ENCODE data around the gene RASL10B. TPM values are rescaled to one million over a fixed set of nuclear protein-coding genes. Genes with fewer than 3 reads are reported as not detected.

The RASL10B gene
- total and polyA plus RNA-seq, 9 donors: 2.3 to 14.8 (median 6.6) TPM

DNA sequence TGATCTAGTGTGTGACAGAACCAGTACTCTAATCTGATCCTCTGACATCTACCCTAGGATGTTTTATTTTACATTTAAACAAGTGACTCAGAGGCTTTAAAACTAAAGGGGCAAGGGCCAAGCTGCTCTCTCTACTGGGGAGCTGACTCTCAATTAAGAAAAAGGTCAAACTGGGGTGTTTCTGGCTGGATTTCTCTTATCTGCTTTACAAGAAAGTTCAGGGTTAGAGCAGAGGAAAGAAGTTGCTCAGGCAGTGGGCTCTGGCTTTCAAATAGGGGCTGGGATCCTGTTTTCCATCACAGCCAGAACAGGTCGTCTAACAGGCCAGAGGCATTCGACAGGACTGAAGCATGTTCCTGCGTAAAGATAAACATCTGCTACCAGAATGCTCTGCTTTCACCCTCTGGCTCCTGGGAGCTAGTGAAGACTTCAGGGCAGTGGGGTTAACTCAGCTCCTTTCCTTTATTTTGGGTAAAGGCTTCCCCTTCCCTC lies 55.5 kb downstream of the RASL10B start:
- no peak for DNase-seq
- Histone ChIP-seq H3K27ac (no peak overlapping the region), H3K4me1 (ENCODE audit: insufficient read depth) (peaks cover 2% of the 10 kb centered on the region), H3K36me3 (no peaks in the 10 kb centered on the region), H3K4me3 (no peak overlapping the region), H3K9me3 (peaks cover 0 to 2% of the 10 kb centered on the region in 2 donors), H3K27me3 (no peaks in the 10 kb centered on the region)
- WGBS, 3 donors: 21 to 28% (median 22%) methylated on average over 3 of the region's 3 CpGs
- intact Hi-C loops (cut with DNase I): no loop called here
- TF ChIP-seq EP300 (IDR thresholded peaks at IDR 0.05) (no peak), POLR2A (IDR thresholded peaks at IDR 0.05) (no peak), CTCF (IDR thresholded peaks at IDR 0.05) (no peak)

GRCh38 chr17:35788477-35789368 lies 57.3 kb downstream of the RASL10B start:
- Histone ChIP-seq H3K36me3 (no peaks in the 10 kb centered on the region), H3K27me3 (no peaks in the 10 kb centered on the region), H3K27ac (no peak overlapping the region), H3K9me3 (peaks cover 0 to 6% of the 10 kb centered on the region in 2 donors), H3K4me1 (ENCODE audit: insufficient read depth) (peaks cover 2% of the 10 kb centered on the region), H3K4me3 (no peak overlapping the region)
- no peak for TF ChIP-seq CTCF (IDR thresholded peaks at IDR 0.05)
- TF ChIP-seq EP300 (IDR thresholded peaks at IDR 0.05): no peak
- TF ChIP-seq POLR2A (IDR thresholded peaks at IDR 0.05): no peak
- intact Hi-C loops (cut with DNase I): no loop called here
- DNase-seq: no peak
- 15 to 36% (median 19%) methylated on average over 2 of the region's 2 CpGs for WGBS, 3 donors

GRCh38 chr17:35790841-35791240 lies 59.4 kb downstream of the RASL10B start:
- no peak for DNase-seq
- intact Hi-C loops (cut with DNase I): no loop called here
- TF ChIP-seq EP300 (IDR thresholded peaks at IDR 0.05) (no peak), POLR2A (IDR thresholded peaks at IDR 0.05) (no peak), CTCF (IDR thresholded peaks at IDR 0.05) (no peak)
- Histone ChIP-seq H3K9me3 (peaks cover 0 to 6% of the 10 kb centered on the region in 2 donors), H3K4me1 (ENCODE audit: insufficient read depth) (peaks cover 5% of the 10 kb centered on the region), H3K27ac (no peak overlapping the region), H3K4me3 (no peak overlapping the region), H3K36me3 (no peaks in the 10 kb centered on the region), H3K27me3 (no peaks in the 10 kb centered on the region)
- 92 to 96% (median 93%) methylated on average over 3 of the region's 3 CpGs for WGBS, 3 donors

GRCh38 chr17:35791681-35792350 lies 60.4 kb downstream of the RASL10B start:
- TF ChIP-seq POLR2A (IDR thresholded peaks at IDR 0.05): no peak
- TF ChIP-seq EP300 (IDR thresholded peaks at IDR 0.05): no peak
- TF ChIP-seq CTCF (IDR thresholded peaks at IDR 0.05): no peak
- H3K27me3 ChIP-seq: no peaks in the 10 kb centered on the region
- 45 to 51% (median 47%) methylated on average over 9 of the region's 9 CpGs for WGBS, 3 donors
- DNase-seq: no peak
- H3K27ac ChIP-seq: no peak overlapping the region
- no peaks in the 10 kb centered on the region for H3K36me3 ChIP-seq
- peaks cover 5% of the 10 kb centered on the region for H3K4me1 ChIP-seq (ENCODE audit: insufficient read depth)
- H3K4me3 ChIP-seq: no peak overlapping the region
- H3K9me3 ChIP-seq: peaks cover 0 to 6% of the 10 kb centered on the region in 2 donors
- intact Hi-C loops (cut with DNase I): no loop called here

Other genes starting within 250 kb of the RASL10B start
- gene SLFN12L, start 194.0 kb upstream of the RASL10B start, total RNA-seq: 1 to 10 TPM in 2 of 7 donors, under 1 TPM in 5; 0.23 to 1.2 (median 0.79) TPM
- 1 to 10 TPM in 1 of 2 donors, under 1 TPM in 1; 0.53 to 1.2 TPM for gene SLFN12L, start 194.0 kb upstream of the RASL10B start, polyA plus RNA-seq
- not detected for gene SLFN14, start 170.8 kb upstream of the RASL10B start, total RNA-seq
- gene SLFN14, start 170.8 kb upstream of the RASL10B start, polyA plus RNA-seq: not detected
- gene PEX12, start 153.1 kb upstream of the RASL10B start, total RNA-seq: 1 to 10 TPM; 4.0 to 9.3 (median 6.5) TPM
- 1 to 10 TPM; 6.2 to 9.8 TPM for gene PEX12, start 153.1 kb upstream of the RASL10B start, polyA plus RNA-seq
- gene AP2B1, start 144.3 kb upstream of the RASL10B start, total RNA-seq: 100 to 1,000 TPM in 5 of 7 donors, 10 to 100 TPM in 2; 48.3 to 170 (median 139) TPM
- 100 to 1,000 TPM in 1 of 2 donors, 10 to 100 TPM in 1; 42.6 to 164 TPM for gene AP2B1, start 144.3 kb upstream of the RASL10B start, polyA plus RNA-seq
- 1 to 10 TPM in 2 of 7 donors, under 1 TPM in 3, not detected in 2; 0.37 to 9.0 (median 0.62) TPM for gene GAS2L2, start 21.6 kb downstream of the RASL10B start, total RNA-seq
- under 1 TPM in 1 of 2 donors, not detected in 1; 0.02 TPM for gene GAS2L2, start 21.6 kb downstream of the RASL10B start, polyA plus RNA-seq
- gene C17orf50, start 29.2 kb downstream of the RASL10B start, total RNA-seq: not detected
- not detected for gene C17orf50, start 29.2 kb downstream of the RASL10B start, polyA plus RNA-seq
- gene MMP28, start 64.0 kb downstream of the RASL10B start, total RNA-seq: 10 to 100 TPM in 1 of 7 donors, 1 to 10 TPM in 4, under 1 TPM in 2; 0.25 to 33.3 (median 3.3) TPM
- 1 to 10 TPM; 5.9 to 7.1 TPM for gene MMP28, start 64.0 kb downstream of the RASL10B start, polyA plus RNA-seq
- gene TAF15, start 77.8 kb downstream of the RASL10B start, total RNA-seq: 100 to 1,000 TPM in 5 of 7 donors, 10 to 100 TPM in 2; 30.2 to 162 (median 126) TPM
- 100 to 1,000 TPM in 1 of 2 donors, 10 to 100 TPM in 1; 88.9 to 223 TPM for gene TAF15, start 77.8 kb downstream of the RASL10B start, polyA plus RNA-seq
- not detected for gene HEATR9, start 137.3 kb downstream of the RASL10B start, total RNA-seq
- gene HEATR9, start 137.3 kb downstream of the RASL10B start, polyA plus RNA-seq: under 1 TPM in 1 of 2 donors, not detected in 1; 0.18 TPM
- gene CCL5, start 148.7 kb downstream of the RASL10B start, total RNA-seq: 1 to 10 TPM in 6 of 7 donors, under 1 TPM in 1; 0.28 to 3.9 (median 2.1) TPM
- 10 to 100 TPM in 1 of 2 donors, 1 to 10 TPM in 1; 2.1 to 44.5 TPM for gene CCL5, start 148.7 kb downstream of the RASL10B start, polyA plus RNA-seq
- not detected for gene RDM1, start 199.1 kb downstream of the RASL10B start, total RNA-seq
- under 1 TPM in 1 of 2 donors, not detected in 1; 0.33 TPM for gene RDM1, start 199.1 kb downstream of the RASL10B start, polyA plus RNA-seq
- not detected for gene LYZL6, start 212.1 kb downstream of the RASL10B start, total RNA-seq
- gene LYZL6, start 212.1 kb downstream of the RASL10B start, polyA plus RNA-seq: not detected
- gene CCL16, start 249.9 kb downstream of the RASL10B start, total RNA-seq: under 1 TPM in 2 of 7 donors, not detected in 5; 0.11 to 0.26 TPM
- gene CCL16, start 249.9 kb downstream of the RASL10B start, polyA plus RNA-seq: under 1 TPM; 0.17 to 0.90 TPM